Measurements from ENCODE around the gene AREG.
"Not testable (repeated sequence)": the region's sequence is repeated elsewhere in the genome, so short reads cannot be mapped to it uniquely, and the experiment has no call there.

Gene AREG, protein sequence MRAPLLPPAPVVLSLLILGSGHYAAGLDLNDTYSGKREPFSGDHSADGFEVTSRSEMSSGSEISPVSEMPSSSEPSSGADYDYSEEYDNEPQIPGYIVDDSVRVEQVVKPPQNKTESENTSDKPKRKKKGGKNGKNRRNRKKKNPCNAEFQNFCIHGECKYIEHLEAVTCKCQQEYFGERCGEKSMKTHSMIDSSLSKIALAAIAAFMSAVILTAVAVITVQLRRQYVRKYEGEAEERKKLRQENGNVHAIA

DNA sequence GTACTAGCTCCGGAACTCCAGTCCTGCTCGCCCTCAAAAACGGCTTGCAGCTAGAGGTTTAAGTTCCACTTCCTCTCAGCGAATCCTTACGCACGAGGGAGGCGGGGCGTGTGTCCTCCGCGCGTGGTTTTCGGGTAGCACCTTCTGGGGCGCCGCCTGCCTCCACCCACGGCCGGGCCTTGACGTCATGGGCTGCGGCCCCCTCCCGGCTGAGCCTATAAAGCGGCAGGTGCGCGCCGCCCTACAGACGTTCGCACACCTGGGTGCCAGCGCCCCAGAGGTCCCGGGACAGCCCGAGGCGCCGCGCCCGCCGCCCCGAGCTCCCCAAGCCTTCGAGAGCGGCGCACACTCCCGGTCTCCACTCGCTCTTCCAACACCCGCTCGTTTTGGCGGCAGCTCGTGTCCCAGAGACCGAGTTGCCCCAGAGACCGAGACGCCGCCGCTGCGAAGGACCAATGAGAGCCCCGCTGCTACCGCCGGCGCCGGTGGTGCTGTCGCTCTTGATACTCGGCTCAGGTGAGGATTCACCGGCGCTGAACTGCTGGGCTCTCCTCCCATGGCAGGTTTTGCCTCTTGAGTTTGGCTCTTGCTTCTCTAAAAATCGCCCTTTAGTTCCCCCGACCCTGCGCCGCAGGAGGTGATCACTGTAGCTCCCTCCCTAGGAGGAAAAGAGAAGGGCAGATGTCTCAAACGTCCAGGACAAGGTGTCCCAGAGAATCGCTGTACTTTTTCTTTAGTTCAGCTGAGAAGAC lies at the start of gene AREG:
Gene AREG, plus strand, starts transcription at position 246 of the 752 bp plus-strand sequence. Its CDS starts 210 bp downstream, at position 456.
- H3K9me3 Mint-ChIP-seq: peaks cover 2% of the 10 kb centered on the region
- H3K4me1 Mint-ChIP-seq: peaks cover 13% of the 10 kb centered on the region
- H3K36me3 Mint-ChIP-seq (ENCODE audit: low read depth): no peaks in the 10 kb centered on the region
- peak; percentile 84 for DNase-seq
- H3K4me3 Mint-ChIP-seq: peak within 1 kb of the TSS; percentile 86
- peak within 1 kb of the TSS; percentile 64 for H3K27ac Mint-ChIP-seq
- peak; percentile 84 for ATAC-seq
- H3K27me3 Mint-ChIP-seq: peaks cover 3% of the 10 kb centered on the region

DNA sequence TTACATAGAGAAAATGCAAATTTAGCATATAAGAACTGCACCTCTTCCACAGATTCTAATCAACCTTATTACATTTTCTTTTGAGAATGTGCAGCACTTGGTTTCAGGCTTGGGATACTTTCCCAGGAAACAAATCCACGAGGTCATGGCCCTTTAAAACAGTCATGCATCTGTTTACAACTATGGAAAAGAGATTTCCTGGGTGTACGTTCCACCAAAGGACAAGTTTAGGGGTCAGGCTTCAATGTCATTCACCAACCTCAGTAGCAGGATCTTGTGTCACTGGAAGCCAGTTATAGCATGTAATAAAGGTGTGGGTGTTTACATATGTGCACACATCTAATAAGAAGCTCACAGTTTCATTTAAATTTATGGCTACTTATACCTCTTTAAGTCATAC lies 49.3 kb upstream of the AREG start:
- Mint-ChIP-seq H3K36me3 (ENCODE audit: low read depth) (no peaks in the 10 kb centered on the region), H3K4me1 (peaks cover 7% of the 10 kb centered on the region), H3K27ac (no peak overlapping the region), H3K4me3 (no peak overlapping the region), H3K9me3 (no peaks in the 10 kb centered on the region), H3K27me3 (no peaks in the 10 kb centered on the region)
- no peak for ATAC-seq
- no peak for DNase-seq

DNA sequence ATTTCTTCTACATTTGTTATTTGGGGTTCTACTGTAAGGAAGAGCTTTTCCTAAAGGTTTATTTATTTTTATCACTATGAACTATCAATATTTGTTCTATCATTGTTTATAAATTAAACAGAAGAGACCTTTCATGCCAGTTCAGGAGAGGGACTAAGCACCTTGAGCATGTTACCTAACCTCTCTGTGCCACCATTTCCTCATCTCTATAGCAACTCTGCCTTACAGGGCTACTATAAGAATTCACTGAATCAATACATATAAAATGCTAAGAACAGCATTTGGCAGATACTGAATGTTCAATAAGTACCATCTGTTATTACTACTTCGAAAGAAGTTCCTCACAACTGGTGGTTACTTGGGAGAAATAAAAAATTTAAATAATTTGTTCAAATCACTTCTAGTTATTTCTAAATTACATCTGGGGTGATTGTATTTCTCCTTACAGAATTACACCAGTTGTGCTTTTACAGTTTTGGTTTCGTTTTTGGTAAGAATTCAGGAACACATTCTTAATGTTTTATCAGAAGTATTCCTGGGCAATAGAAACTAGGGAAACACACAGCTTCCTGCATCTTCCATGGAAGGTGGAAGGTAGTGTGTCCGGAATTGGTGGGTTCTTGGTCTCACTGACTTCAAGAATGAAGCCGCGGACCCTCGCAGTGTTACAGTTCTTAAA lies 47.0 kb upstream of the AREG start:
- DNase-seq: peak; percentile 7
- Mint-ChIP-seq H3K9me3 (no peaks in the 10 kb centered on the region), H3K36me3 (ENCODE audit: low read depth) (no peaks in the 10 kb centered on the region), H3K4me1 (peaks cover 7% of the 10 kb centered on the region), H3K4me3 (peak overlapping the region; percentile 92), H3K27me3 (no peaks in the 10 kb centered on the region), H3K27ac (peak overlapping the region; percentile 92)
- peak; percentile 28 for ATAC-seq

DNA sequence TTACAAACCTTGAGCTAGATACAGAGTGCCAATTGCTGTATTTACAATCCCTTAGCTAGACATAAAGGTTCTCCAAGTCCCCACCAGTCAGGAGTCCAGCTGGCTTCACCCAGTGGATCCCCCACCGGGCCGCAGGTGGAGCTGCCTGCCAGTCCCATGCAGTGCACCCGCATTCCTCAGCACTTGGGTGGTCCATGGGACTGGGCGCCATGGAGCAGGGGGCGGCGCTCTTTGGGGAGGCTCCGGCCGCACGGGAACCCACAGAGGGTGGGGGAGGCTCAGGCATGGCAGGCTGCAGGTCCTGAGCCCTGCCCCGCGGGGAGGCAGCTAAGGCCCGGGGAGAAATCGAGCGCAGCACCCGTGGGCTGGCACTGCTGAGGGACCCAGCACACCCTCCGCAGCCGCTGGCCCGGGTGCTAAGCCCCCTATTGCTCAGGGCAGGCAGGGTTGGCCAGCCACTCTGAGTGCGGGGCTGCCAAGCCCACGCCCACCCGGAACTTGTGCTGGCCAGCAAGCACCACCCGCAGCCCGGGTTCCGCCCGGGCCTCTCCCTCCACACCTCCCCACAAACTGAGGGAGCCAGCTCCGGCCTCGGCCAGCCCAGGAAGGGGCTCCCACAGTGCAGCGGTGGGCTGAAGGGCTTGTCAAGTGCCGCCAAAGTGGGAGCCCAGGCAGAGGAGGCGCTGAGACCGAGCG lies 45.9 kb upstream of the AREG start:
- not testable (repeated sequence) for H3K4me1 Mint-ChIP-seq; H3K36me3 Mint-ChIP-seq (ENCODE audit: low read depth); DNase-seq; H3K9me3 Mint-ChIP-seq; ATAC-seq; H3K27me3 Mint-ChIP-seq
- H3K4me3 Mint-ChIP-seq: peak overlapping the region; percentile 92
- peak overlapping the region; percentile 92 for H3K27ac Mint-ChIP-seq

DNA sequence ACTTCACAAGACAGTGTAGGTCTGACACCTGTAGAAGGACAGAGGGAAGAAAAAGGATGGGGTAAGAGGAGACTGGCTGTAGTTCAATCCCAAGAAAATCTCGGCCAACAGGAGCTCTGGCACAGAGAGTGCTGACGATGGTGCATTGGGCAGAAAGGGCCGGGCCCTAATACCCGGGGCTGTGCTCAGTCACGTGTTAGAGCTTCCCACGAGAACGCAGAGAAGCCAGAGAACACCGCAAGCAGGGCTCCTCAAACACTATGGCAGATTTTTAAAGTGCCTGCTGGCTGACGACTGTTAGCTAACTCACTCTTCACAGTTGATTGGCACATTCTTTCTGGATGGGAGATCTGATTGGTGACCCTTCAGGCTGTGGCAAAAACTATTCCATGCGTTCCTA lies 44.5 kb upstream of the AREG start:
- DNase-seq (no peak), ATAC-seq (no peak)
- Mint-ChIP-seq H3K4me3 (no peak overlapping the region), H3K27ac (no peak overlapping the region), H3K27me3 (peaks cover 2% of the 10 kb centered on the region), H3K36me3 (ENCODE audit: low read depth) (no peaks in the 10 kb centered on the region), H3K4me1 (peaks cover 7% of the 10 kb centered on the region), H3K9me3 (no peaks in the 10 kb centered on the region)

DNA sequence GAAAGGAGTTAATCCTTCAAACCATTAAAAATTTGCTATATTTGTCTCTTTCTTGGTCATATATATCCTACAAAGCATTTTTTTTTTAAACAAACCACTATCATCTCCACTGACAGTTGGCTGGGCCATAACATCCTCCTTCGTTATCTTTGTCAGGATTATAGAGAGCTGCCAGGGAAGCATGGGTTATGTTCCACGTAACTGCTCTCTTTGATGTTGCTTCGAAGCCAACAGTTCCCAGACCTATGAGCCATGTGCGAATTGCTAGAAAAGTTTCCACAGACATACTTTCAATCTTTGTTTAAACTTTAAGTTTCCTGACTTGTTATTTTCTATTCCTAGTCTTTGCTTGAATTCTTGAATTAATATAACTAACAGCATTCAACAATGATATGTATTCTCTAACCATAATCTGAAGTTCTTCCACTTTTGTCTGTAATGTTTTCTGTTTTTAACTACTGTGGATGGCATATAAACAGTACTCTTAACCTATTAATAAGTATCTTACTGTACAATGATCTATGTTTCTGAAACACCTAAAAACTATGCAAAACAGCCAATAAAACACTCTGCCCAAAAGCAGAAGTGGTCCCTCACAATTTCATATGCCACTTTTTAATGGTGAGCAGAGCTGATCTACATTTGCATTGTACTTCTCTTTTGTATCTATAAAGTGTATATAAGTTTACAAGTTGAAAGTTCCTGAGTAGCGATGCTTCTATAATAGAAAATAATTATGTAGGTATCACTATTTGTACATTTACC lies 42.1 kb upstream of the AREG start:
- Mint-ChIP-seq H3K4me3 (no peak overlapping the region), H3K4me1 (peaks cover 4% of the 10 kb centered on the region), H3K36me3 (ENCODE audit: low read depth) (no peaks in the 10 kb centered on the region), H3K9me3 (no peaks in the 10 kb centered on the region), H3K27ac (no peak overlapping the region), H3K27me3 (peaks cover 2% of the 10 kb centered on the region)
- ATAC-seq: no peak
- no peak for DNase-seq

DNA sequence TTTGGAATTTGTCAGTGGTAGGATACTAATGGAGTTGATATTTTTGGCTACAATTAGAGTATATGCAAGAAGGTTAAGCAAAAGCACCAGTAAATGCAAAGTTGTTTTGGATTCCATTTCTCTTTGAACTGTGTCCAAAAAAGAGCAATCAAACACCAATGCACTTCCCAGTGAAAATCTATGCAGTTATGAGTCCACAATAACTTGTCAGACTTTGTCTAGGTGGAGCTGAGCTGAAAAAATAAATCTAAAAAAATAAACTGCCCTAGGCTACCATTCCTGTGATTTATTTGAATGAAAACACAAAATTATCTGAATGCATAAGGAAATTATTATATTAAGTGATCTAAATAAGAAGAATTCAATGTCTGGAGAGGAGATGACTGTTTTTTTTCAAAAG lies 37.0 kb upstream of the AREG start:
- Mint-ChIP-seq H3K36me3 (ENCODE audit: low read depth) (no peaks in the 10 kb centered on the region), H3K27me3 (peaks cover 2% of the 10 kb centered on the region), H3K27ac (no peak overlapping the region), H3K4me3 (no peak overlapping the region), H3K9me3 (no peaks in the 10 kb centered on the region), H3K4me1 (no peaks in the 10 kb centered on the region)
- DNase-seq: no peak
- ATAC-seq: no peak

DNA sequence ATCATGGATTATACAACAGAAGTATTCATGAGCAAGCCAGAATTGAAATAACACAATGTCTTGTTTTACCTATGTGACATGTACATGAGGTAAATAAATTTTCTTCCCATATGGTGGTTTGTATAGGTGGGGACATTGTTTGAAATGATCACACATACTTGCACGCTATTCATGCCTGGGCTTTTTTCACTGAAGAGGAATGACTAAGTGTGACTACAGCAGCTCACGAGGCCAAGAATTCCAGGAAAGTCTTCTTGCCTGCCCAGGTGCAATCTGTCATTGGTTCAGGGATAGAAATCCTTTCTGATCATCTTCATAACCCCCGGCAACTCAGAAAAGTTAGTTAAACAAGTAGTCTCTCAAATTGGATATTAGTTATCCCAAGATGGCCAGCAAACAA lies 36.3 kb upstream of the AREG start:
- Mint-ChIP-seq H3K27ac (no peak overlapping the region), H3K9me3 (no peaks in the 10 kb centered on the region), H3K36me3 (ENCODE audit: low read depth) (no peaks in the 10 kb centered on the region), H3K27me3 (peaks cover 2% of the 10 kb centered on the region), H3K4me3 (no peak overlapping the region), H3K4me1 (no peaks in the 10 kb centered on the region)
- DNase-seq (no peak), ATAC-seq (no peak)

DNA sequence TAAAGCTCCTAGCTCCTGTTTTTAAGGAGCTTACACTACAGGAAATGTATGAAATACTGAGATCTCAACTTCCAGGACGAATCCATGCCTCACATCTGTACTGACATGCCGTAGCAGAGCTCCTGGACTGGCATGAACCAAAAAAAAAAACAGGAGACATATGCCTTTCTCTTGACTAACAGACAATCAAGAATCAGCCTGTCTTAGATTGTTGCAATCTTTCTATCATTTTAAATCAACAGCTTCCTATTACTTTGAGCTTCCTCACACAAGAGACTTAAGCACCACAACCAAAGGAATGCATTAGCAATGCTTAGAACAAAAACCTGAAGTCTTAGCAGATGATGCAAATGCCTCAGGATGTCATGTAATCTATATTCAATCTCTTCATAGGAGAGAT lies 34.7 kb upstream of the AREG start:
- ATAC-seq: no peak
- no peak overlapping the region for H3K4me3 Mint-ChIP-seq
- no peaks in the 10 kb centered on the region for H3K4me1 Mint-ChIP-seq
- no peak overlapping the region for H3K27ac Mint-ChIP-seq
- peaks cover 2% of the 10 kb centered on the region for H3K27me3 Mint-ChIP-seq
- no peak for DNase-seq
- no peaks in the 10 kb centered on the region for H3K36me3 Mint-ChIP-seq (ENCODE audit: low read depth)
- no peaks in the 10 kb centered on the region for H3K9me3 Mint-ChIP-seq

DNA sequence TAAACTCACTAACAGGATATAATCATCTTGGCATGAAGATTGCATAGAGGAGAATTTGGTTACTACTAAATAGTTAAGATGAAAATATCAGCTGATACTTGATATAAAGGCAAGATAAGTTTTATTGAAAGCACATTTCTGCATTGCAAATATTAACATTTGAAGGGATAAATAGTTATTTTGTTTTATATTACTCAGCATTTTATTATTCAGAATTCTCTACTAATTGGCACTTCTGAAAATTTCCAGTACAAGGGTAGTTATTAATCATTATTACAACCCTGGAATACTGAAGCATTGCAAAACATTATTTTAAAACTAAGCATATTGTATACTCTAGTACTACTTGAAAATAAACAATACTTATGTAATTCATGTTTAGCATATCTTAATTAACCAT lies 32.7 kb upstream of the AREG start:
- no peak for DNase-seq
- ATAC-seq: no peak
- Mint-ChIP-seq H3K9me3 (no peaks in the 10 kb centered on the region), H3K27me3 (peaks cover 2% of the 10 kb centered on the region), H3K4me3 (no peak overlapping the region), H3K27ac (no peak overlapping the region), H3K4me1 (no peaks in the 10 kb centered on the region), H3K36me3 (ENCODE audit: low read depth) (no peaks in the 10 kb centered on the region)

DNA sequence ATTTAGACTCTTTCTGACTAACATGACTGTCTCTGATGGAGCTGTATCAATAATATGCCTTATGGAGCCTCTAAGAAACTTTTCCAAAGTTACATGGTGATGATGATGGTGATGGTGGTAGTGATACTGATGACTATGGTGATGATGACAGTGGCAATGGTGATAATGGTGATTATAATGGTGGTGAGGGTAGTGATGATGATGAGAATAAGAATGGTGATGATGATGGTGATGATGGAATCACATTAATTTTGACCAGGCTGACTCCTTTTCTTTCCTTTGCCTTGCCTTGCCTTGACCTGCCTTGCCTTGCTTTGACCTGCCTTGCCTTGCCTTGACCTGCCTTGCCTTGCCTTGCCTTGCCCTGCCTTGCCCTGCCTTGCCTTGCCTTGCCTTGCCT lies 31.7 kb upstream of the AREG start:
- Mint-ChIP-seq H3K4me1 (no peaks in the 10 kb centered on the region), H3K27me3 (peaks cover 6% of the 10 kb centered on the region), H3K4me3 (no peak overlapping the region), H3K27ac (no peak overlapping the region), H3K36me3 (ENCODE audit: low read depth) (no peaks in the 10 kb centered on the region), H3K9me3 (no peaks in the 10 kb centered on the region)
- ATAC-seq: no peak
- no peak for DNase-seq

DNA sequence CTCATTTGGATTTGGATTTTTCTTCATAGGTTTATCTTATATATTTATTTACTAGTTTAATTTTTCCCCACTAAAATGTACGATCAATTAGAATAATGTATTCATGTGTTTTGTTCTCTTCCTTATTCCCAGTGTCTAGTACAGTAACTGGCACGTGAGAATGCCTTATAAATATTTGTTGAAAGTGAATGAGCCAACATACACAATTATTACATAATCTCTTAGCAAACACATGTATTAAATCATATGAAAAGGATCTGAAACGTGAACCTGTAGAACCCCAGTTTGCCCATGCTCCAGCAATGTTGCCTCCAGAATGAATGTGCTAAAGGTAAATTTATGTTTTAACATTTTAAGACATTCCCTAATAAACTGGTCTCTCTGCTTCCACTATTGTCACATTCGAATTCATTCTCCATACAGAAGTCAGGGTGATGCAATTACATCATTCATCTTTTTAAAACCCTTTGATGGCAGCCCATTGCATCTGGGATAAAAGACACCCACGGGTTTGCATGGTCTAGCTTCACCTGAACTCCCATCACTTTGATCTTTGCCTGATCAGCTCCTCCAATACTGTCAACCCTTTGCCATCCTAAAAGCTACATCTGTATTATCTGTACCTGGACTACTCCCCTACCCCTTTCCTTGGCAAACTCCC lies 30.7 kb upstream of the AREG start:
- Mint-ChIP-seq H3K4me3 (no peak overlapping the region), H3K9me3 (no peaks in the 10 kb centered on the region), H3K27me3 (peaks cover 8% of the 10 kb centered on the region), H3K36me3 (ENCODE audit: low read depth) (no peaks in the 10 kb centered on the region), H3K4me1 (no peaks in the 10 kb centered on the region), H3K27ac (no peak overlapping the region)
- DNase-seq: no peak
- no peak for ATAC-seq

DNA sequence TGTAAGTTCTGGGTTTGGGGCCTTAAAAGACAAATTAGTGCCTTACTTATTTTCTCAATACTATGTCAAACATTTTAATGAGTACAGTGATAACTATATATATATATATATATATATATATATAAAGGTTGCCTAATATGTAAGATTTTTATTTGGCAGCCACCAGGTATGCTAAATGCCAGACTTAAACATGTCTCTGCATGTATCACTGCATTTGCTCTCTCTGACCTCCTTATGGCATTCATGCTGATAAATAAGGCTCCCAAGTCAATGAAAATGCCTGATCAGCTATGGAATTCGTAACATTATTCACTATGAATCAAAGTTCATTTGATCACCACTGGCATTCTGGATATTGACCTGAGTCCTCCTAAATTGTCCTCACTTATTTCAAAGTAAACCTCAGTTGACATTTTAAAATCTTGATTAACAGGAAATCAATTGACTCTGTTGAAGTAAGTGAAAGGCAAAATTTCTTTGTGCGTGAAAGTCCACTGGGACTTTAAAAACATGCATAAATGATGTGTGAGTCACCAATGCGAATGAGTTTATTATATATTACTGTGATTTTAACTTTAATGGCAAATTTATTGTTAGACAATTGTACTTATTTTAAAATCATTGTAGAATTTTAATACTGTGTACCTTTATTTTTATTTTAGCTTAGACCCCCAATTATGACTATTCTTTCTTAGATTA lies 29.2 kb upstream of the AREG start:
- Mint-ChIP-seq H3K27me3 (peaks cover 8% of the 10 kb centered on the region), H3K36me3 (ENCODE audit: low read depth) (no peaks in the 10 kb centered on the region), H3K27ac (no peak overlapping the region), H3K4me3 (no peak overlapping the region), H3K4me1 (no peaks in the 10 kb centered on the region), H3K9me3 (no peaks in the 10 kb centered on the region)
- ATAC-seq: no peak
- DNase-seq: no peak

All from activated naive CD8-positive, alpha-beta T cell treated with anti-CD3 and anti-CD28 coated beads, Interleukin-2, amount 50 U/mL, for 24 hours (primary cell).